ENCODE results near the gene PTPRG.
"Not testable (repeated sequence)": the region's sequence is repeated elsewhere in the genome, so short reads cannot be mapped to it uniquely, and the experiment has no call there.

Gene PTPRG

GRCh38 chr3:62015111-62015510 is 453.7 kb downstream of the PTPRG start:
- DNase-seq (ENCODE audit: low spot score): no peak

DNA sequence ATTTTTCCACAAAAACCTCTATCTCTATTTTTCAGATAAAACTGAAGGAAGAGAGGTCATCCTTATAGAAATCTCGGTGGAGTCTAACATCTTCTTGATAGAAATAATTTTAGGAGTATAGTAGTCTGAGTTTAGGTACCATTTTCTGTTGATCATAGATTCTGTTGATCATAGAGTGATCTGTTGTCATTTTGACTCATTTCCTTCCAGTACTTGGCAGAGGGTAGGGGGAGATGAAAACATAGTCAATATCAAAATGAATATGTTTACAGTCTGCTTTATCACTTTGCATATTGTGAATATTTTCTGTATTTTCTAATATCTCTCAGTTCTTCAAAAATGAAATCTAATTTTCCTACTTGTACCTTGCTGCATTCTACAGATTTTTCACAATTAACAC is 458.5 kb downstream of the PTPRG start:
- no peak for DNase-seq (ENCODE audit: low spot score)

- DNase-seq (ENCODE audit: low spot score): no peak
Measured at GRCh38 chr3:62020706-62021105, 459.3 kb downstream of the PTPRG start.

- DNase-seq (ENCODE audit: low spot score): no peak
Measured at GRCh38 chr3:62022312-62022711, 460.9 kb downstream of the PTPRG start.

- no peak for DNase-seq (ENCODE audit: low spot score)
Measured at GRCh38 chr3:62024882-62025281, 463.5 kb downstream of the PTPRG start.

DNA sequence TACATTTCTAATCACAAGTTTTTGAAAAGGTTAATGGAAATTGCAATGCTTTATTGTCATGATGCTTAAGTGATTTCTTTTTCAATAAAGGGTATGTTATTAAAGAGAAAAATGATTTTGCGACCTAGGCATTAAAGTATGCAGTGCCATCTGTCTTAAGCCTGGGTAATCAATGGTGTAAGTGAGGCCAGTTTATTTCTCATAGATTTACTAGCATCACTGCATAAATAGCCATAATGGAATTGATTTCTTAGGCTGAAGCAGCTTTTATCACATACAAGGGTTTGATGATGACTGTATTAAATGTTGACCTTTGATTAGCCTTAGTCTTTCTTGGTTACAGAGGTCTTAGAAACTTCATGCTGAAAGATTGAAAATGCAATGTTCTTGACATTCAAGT is 464.5 kb downstream of the PTPRG start:
- no peak for DNase-seq (ENCODE audit: low spot score)

- DNase-seq (ENCODE audit: low spot score): no peak
Measured at GRCh38 chr3:62027241-62027640, 465.9 kb downstream of the PTPRG start.

GRCh38 chr3:62027796-62028195 is 466.4 kb downstream of the PTPRG start:
- no peak for DNase-seq (ENCODE audit: low spot score)

- DNase-seq (ENCODE audit: low spot score): no peak
Measured at GRCh38 chr3:62028236-62028635, 466.9 kb downstream of the PTPRG start.

GRCh38 chr3:62032738-62033137 is 471.4 kb downstream of the PTPRG start:
- DNase-seq (ENCODE audit: low spot score): no peak

- no peak for DNase-seq (ENCODE audit: low spot score)
Measured at GRCh38 chr3:62035402-62036057, 474.2 kb downstream of the PTPRG start.

- no peak for DNase-seq (ENCODE audit: low spot score)
Measured at GRCh38 chr3:62036726-62037125, 475.4 kb downstream of the PTPRG start.

DNA sequence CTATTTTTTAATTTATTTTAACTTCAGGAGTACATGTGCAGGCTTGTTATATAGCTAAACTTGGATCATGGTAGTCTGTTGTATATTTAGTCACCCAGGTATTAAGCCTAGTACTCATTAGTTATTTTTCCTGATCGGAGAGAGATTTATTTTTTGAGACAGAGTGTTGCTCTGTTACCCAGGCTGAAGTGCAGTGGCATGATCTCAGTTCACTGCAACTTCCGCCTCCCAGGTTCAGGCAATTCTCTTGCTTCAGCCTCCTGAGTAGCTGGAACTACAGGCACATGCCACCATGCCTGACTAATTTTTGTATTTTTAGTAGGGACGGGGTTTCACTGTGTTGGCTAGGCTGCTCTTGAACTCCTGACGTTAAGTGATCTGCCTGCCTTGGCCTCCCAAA is 477.4 kb downstream of the PTPRG start:
- not testable (repeated sequence) for DNase-seq (ENCODE audit: low spot score)

- DNase-seq (ENCODE audit: low spot score): no peak
Measured at GRCh38 chr3:62039586-62039985, 478.2 kb downstream of the PTPRG start.

DNA sequence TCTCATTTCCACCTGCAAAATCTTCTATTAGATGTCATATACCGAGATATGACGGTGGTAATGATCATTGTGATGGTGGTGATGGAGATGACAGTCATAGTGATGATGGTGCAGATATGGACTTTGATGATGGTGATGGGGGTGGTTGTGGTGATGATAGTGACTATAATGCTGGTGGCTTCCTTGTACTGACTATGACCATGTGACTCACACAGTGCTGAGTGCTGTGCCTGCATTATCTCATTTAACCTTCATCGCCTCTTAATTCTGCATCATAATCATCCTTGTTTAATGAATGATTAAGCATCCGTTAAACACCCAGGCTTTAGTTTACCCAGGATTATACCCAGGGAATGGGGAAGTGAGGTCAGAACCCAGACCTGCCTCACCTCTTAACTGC is 480.3 kb downstream of the PTPRG start:
- no peak for DNase-seq (ENCODE audit: low spot score)

DNA sequence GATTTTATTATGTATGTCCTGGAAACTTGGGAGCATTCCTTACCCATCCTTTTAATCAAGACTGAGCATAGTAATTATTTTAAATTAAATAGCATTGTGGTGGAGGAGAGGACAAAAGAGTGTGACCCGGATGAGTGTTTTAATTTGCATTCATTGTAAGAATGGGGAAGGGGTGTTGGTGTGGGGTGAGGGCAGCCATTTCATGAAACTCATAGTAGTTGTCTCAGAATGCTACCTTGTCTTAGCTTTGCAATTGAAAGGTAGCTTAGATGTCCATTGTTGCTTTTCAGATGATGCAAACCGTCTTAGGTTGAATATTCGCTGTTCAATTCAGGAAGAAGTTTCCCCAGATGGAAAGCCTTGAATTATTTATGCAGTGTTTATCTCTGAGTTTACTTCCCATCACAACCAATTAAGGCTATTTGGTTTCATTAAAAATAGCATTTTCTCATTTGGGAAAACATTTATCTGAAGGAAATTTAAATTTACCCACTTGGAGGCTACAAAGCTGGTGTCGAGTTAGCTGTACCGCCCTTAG is 483.6 kb downstream of the PTPRG start:
- DNase-seq (ENCODE audit: low spot score): no peak

GRCh38 chr3:62046326-62046725 is 485.0 kb downstream of the PTPRG start:
- DNase-seq (ENCODE audit: low spot score): no peak

DNA sequence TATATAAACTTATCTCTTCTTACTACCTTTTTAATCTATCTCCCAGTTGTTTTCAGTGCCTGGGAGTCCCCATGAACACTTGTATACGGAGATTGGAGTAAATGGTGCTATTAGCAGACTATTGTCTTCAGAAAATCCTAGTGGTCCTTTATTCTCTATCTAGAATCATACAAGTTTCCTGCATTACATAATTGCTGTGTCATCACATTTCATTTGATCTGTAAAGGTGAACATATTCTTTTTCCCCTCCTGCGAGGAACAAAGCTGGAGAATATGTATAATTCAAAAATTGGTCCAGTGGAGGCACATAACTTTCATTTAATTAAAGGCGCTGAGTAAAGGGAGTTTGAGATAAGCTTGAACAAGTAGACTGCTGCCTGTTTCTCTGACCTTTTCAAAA is 487.2 kb downstream of the PTPRG start:
- no peak for DNase-seq (ENCODE audit: low spot score)

- no peak for DNase-seq (ENCODE audit: low spot score)
Measured at GRCh38 chr3:62049033-62049432, 487.7 kb downstream of the PTPRG start.

DNA sequence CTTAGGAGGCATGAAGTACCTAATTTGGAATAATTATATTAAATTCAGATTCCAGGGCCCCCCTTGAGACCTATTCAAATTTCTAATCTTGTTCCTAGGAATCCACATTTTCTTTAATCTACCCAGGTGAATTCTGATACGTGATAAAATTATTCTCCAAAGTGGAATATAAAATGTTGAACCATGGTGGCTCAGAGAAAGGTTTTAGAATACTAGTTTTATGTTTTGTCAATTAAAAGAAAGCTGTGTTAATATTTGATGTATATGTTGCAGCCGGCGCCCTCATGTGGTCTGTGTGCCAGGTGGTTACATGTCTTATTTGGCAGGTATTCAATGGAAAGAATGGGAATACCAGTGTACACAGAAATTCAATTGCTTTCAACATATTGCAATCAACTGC is 490.1 kb downstream of the PTPRG start:
- DNase-seq (ENCODE audit: low spot score): peak; percentile 1

DNA sequence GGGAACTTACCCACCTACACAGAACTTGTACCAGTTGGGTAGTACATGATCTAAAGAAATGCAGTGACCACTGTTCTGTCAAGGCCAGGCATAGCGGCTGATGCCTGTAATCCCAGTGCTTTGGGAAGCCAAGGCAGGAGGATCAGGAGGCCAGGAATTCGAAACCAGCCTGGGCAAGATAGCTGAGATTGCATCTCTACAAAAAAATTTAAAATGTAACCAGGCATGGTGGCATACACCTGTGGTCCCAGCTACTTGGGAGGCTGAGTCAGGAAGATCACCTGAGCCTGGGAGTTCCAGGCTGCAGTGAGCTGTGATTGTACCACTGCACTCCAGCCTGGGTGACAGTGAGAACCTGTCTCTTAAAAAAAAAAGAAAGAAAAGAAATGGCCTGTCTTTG is 491.0 kb downstream of the PTPRG start:
- no peak for DNase-seq (ENCODE audit: low spot score)

GRCh38 chr3:62056658-62057057 is 495.3 kb downstream of the PTPRG start:
- DNase-seq (ENCODE audit: low spot score): no peak

- DNase-seq (ENCODE audit: low spot score): no peak
Measured at GRCh38 chr3:62057339-62058047, 496.1 kb downstream of the PTPRG start.
